Activated CD4-positive, alpha-beta T cell treated with anti-CD3 and anti-CD28 coated beads for 1 hour (primary cell): Measurements from ENCODE around the gene DENND1B.

Source experiments
- DNase-seq: peaks from one replicate; pipeline ENCODE4 v3.0.0-alpha.2; 2020

Gene DENND1B

DNA sequence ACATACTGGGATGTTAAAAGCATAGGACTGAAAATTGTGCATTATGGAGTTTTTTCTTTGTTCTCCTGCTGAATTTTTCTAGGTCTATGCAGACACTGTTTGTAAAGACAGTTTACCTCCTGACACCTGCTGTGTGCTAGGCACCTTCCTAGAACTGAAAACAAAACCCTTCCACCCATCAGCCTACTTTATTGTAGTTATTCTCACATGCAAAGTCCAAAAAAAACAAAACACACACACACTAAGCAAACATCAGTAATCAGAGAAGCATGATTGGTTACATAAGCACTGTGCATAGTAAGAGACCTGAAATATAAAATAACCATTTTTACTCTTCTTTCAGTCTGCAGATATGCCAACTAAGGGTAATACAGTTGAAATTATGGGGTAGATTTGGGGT lies 312.1 kb downstream of the DENND1B start:
- no peak for DNase-seq

GRCh38 chr1:197462539-197462938 lies 312.7 kb downstream of the DENND1B start:
- no peak for DNase-seq
